ENCODE measurements around the gene ZNF318.

- TF ChIP-seq, protein P1, sequence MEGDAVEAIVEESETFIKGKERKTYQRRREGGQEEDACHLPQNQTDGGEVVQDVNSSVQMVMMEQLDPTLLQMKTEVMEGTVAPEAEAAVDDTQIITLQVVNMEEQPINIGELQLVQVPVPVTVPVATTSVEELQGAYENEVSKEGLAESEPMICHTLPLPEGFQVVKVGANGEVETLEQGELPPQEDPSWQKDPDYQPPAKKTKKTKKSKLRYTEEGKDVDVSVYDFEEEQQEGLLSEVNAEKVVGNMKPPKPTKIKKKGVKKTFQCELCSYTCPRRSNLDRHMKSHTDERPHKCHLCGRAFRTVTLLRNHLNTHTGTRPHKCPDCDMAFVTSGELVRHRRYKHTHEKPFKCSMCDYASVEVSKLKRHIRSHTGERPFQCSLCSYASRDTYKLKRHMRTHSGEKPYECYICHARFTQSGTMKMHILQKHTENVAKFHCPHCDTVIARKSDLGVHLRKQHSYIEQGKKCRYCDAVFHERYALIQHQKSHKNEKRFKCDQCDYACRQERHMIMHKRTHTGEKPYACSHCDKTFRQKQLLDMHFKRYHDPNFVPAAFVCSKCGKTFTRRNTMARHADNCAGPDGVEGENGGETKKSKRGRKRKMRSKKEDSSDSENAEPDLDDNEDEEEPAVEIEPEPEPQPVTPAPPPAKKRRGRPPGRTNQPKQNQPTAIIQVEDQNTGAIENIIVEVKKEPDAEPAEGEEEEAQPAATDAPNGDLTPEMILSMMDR (IDR thresholded peaks at IDR 0.05; ENCODE audit: extremely low read depth in 1 of 2, insufficient read depth in 1 of 2, low read depth in 1 of 2, low read length in 2 of 2): no peak
- TF ChIP-seq POLR2A (IDR thresholded peaks at IDR 0.05; ENCODE audit: low read depth, low read length) (no peak), POLR2AphosphoS5 (IDR thresholded peaks at IDR 0.05; ENCODE audit: insufficient read depth, low read depth, low read length) (no peak)
- TF ChIP-seq, protein P2, sequence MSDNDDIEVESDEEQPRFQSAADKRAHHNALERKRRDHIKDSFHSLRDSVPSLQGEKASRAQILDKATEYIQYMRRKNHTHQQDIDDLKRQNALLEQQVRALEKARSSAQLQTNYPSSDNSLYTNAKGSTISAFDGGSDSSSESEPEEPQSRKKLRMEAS (IDR thresholded peaks at IDR 0.05; ENCODE audit: insufficient read depth, insufficient read length): no peak
Observed at GRCh38 chr6:43389730-43390295, 20.4 kb upstream of the ZNF318 start.
